Measurements from ENCODE around the gene DCAF17.

- no peak for TF ChIP-seq CTCF (IDR thresholded peaks at IDR 0.05; ENCODE audit: low read depth, low read length, missing input control)
- TF ChIP-seq REST (IDR thresholded peaks at IDR 0.05) = no peak
- TF ChIP-seq RAD21 (IDR thresholded peaks at IDR 0.05) = no peak
- no peak for TF ChIP-seq ATF3 (IDR thresholded peaks at IDR 0.05)
- no peak for TF ChIP-seq YY1 (IDR thresholded peaks at IDR 0.05)
- TF ChIP-seq HNF4A (conservative IDR thresholded peaks at IDR 0.05) = no peak
- no peak for TF ChIP-seq TAF1 (conservative IDR thresholded peaks at IDR 0.05)
- TF ChIP-seq GABPA (IDR thresholded peaks at IDR 0.05 in 1 of 2, conservative IDR thresholded peaks at IDR 0.05 in 1 of 2) = no peak
- no peak for TF ChIP-seq NR2F2 (IDR thresholded peaks at IDR 0.05)
- no peak for TF ChIP-seq JUND (IDR thresholded peaks at IDR 0.05)
Measured at GRCh38 chr2:171389780-171390179, 44.2 kb upstream of the DCAF17 start.

Measured in liver (tissue), 3 donors.